Stomach (tissue), 8 donors: ENCODE results near the gene C17orf114.

Experiments used
- DNase-seq, 2 donors: peaks; one replicate each; pipeline versions ENCODE4 v3.0.0 to v3.0.0-alpha.2; 2013 to 2019
- H3K27ac ChIP-seq, 5 donors: fragments of 200-600 bp in 4 of 5; sonication (generic) in 4 of 5; one replicate each; pipeline ENCODE4 v1.5.1; 2013 to 2019; ENCODE audit warnings: mild to moderate bottlenecking in 1 of 5, moderate library complexity in 1 of 5
- H3K27me3 ChIP-seq, 3 donors: fragments of 200-600 bp; sonication (generic); one replicate each; pipeline ENCODE4 v1.5.1; 2017 to 2019; ENCODE audit warnings: mixed run types in 1 of 3
- H3K36me3 ChIP-seq, 4 donors: fragments of 200-600 bp; sonication (generic); 1 replicate in 3 of 4; 2 replicates in 1 of 4; pipeline ENCODE4 v1.5.1; 2016 to 2019
- H3K4me1 ChIP-seq, 4 donors: fragments of 200-600 bp; sonication (generic); one replicate each; pipeline ENCODE4 v1.5.1; 2016 to 2019
- H3K4me3 ChIP-seq, 4 donors: fragments of 200-600 bp; sonication (generic) in 3 of 4; one replicate each; pipeline ENCODE4 v1.5.1; 2016 to 2019; ENCODE audit warnings: mild to moderate bottlenecking in 1 of 4
- H3K9me3 ChIP-seq, 4 donors: fragments of 200-600 bp; sonication (generic); one replicate each; pipeline ENCODE4 v1.5.1; 2016 to 2019
- CTCF ChIP-seq, 7 experiments: fragments of 450-650 bp in 4 of 7; fragments of 200-600 bp in 3 of 7; sonication (generic) in 3 of 7; IDR thresholded peaks; one replicate each; pipeline ENCODE4 v1.5.1; 2016 to 2019; ENCODE audit warnings: antibody characterized with exemption in 7 of 7, control low read depth in 2 of 7, mild to moderate bottlenecking in 1 of 7
- EP300 ChIP-seq: sonication (generic); formaldehyde crosslinking; IDR thresholded peaks from one replicate; pipeline ENCODE4 v1.6.1; 2017; ENCODE audit warnings: antibody characterized with exemption
- POLR2A ChIP-seq, 4 donors: fragments of 450-650 bp; IDR thresholded peaks; one replicate each; pipeline ENCODE4 v1.6.1; 2016; ENCODE audit warnings: antibody characterized with exemption in 4 of 4, control low read depth in 2 of 4, mild to moderate bottlenecking in 1 of 4, moderate library complexity in 1 of 4
- POLR2AphosphoS5 ChIP-seq, 3 donors: sonication (generic); formaldehyde crosslinking; IDR thresholded peaks; one replicate each; pipeline ENCODE4 v1.6.1; 2016; ENCODE audit warnings: antibody characterized with exemption in 3 of 3
- WGBS, 5 donors: extraction: QIAGEN DNeasy Blood & Tissue Kit in 3 of 5; methylation state at CpG; one replicate each; pipeline versions ENCODE4 v1.1.5 to v1.1.7; 2013 to 2018; 5-methylcytosine and 5-hydroxymethylcytosine counted together
- intact Hi-C: fragments of 100-400 bp; cut with DNase I; formaldehyde crosslinking; loops from one replicate; pipeline ENCODE4 v1.15.1; 2023; ENCODE audit warnings: low total_unique reads
- donor health status: healthy with polysubstance abuse.
- donor health status: Bipolar disorder and iron deficiency.
- donor health status: healthy.

C17orf114 gene

GRCh38 chr17:4839965-4840892 lies 38.1 kb upstream of the C17orf114 start:
- no peaks in the 10 kb centered on the region for H3K27me3 ChIP-seq
- 66 to 85% (median 76%) methylated on average over 8 of the region's 8 CpGs for WGBS, 5 donors
- H3K4me3 ChIP-seq, result no peak overlapping the region
- H3K9me3 ChIP-seq, result no peaks in the 10 kb centered on the region
- peaks cover 0 to 16% (median 4%) of the 10 kb centered on the region in 4 donors for H3K36me3 ChIP-seq
- DNase-seq, result no peak
- H3K4me1 ChIP-seq, result peaks cover 11 to 88% (median 46%) of the 10 kb centered on the region in 4 donors
- intact Hi-C loops, result no loop called here
- H3K27ac ChIP-seq, result no peak overlapping the region
- TF ChIP-seq EP300 (no peak), POLR2AphosphoS5 (IDR thresholded peaks at IDR 0.05) (no peak), CTCF (IDR thresholded peaks at IDR 0.05) (no peak), POLR2A (IDR thresholded peaks at IDR 0.05) (no peak)

- intact Hi-C loops, result no loop called here
- no peaks in the 10 kb centered on the region for H3K27me3 ChIP-seq
- TF ChIP-seq EP300 (no peak), CTCF (IDR thresholded peaks at IDR 0.05) (no peak), POLR2AphosphoS5 (IDR thresholded peaks at IDR 0.05) (no peak), POLR2A (IDR thresholded peaks at IDR 0.05) (no peak)
- H3K9me3 ChIP-seq, result no peaks in the 10 kb centered on the region
- peaks cover 21 to 93% (median 57%) of the 10 kb centered on the region in 4 donors for H3K4me1 ChIP-seq
- H3K4me3 ChIP-seq, result no peak overlapping the region
- WGBS, 5 donors, result 79 to 89% (median 87%) methylated on average over 8 of the region's 8 CpGs
- no peak overlapping the region for H3K27ac ChIP-seq
- DNase-seq, result no peak
- H3K36me3 ChIP-seq, result peaks cover 0 to 16% (median 4%) of the 10 kb centered on the region in 4 donors
Observed at GRCh38 chr17:4839221-4839620, 37.1 kb upstream of the C17orf114 start.

GRCh38 chr17:4838309-4838785 lies 36.2 kb upstream of the C17orf114 start:
- H3K9me3 ChIP-seq, result no peaks in the 10 kb centered on the region
- H3K4me1 ChIP-seq, result peaks cover 24 to 90% (median 64%) of the 10 kb centered on the region in 4 donors
- no peak overlapping the region for H3K27ac ChIP-seq
- intact Hi-C loops, result no loop called here
- WGBS, 5 donors, result 71 to 83% (median 78%) methylated on average over 3 of the region's 3 CpGs
- no peak for DNase-seq
- H3K4me3 ChIP-seq, result no peak overlapping the region
- TF ChIP-seq POLR2A (IDR thresholded peaks at IDR 0.05), result no peak
- no peak for TF ChIP-seq POLR2AphosphoS5 (IDR thresholded peaks at IDR 0.05)
- no peak for TF ChIP-seq EP300
- TF ChIP-seq CTCF (IDR thresholded peaks at IDR 0.05), result no peak
- no peaks in the 10 kb centered on the region for H3K27me3 ChIP-seq
- peaks cover 0 to 11% (median 4%) of the 10 kb centered on the region in 4 donors for H3K36me3 ChIP-seq

GRCh38 chr17:4837471-4838308 lies 35.6 kb upstream of the C17orf114 start:
- TF ChIP-seq CTCF (IDR thresholded peaks at IDR 0.05) (no peak), POLR2A (IDR thresholded peaks at IDR 0.05) (no peak)
- H3K4me3 ChIP-seq, result no peak overlapping the region
- no peak for DNase-seq
- intact Hi-C loops, result no loop called here
- WGBS, 5 donors, result 58 to 71% (median 66%) methylated on average over 13 of the region's 13 CpGs
- H3K27ac ChIP-seq, result no peak overlapping the region
- peaks cover 24 to 86% (median 63%) of the 10 kb centered on the region in 4 donors for H3K4me1 ChIP-seq
- no peaks in the 10 kb centered on the region for H3K9me3 ChIP-seq
- peaks cover 0 to 11% (median 4%) of the 10 kb centered on the region in 4 donors for H3K36me3 ChIP-seq
- H3K27me3 ChIP-seq, result no peaks in the 10 kb centered on the region
